HuH-7.5 (cell line): ENCODE results near the gene GREM2.

ENCODE experiments used
- DNase-seq: peaks from one replicate; pipeline ENCODE4 v3.0.0; 2011; ENCODE audit warnings: low spot score

GREM2 gene

GRCh38 chr1:240445369-240445768 is 166.6 kb downstream of the GREM2 start:
- DNase-seq = no peak

GRCh38 chr1:240441669-240442068 is 170.3 kb downstream of the GREM2 start:
- no peak for DNase-seq
